ENCODE measurements around the gene DRC3. TPM values are rescaled to one million over a fixed set of nuclear protein-coding genes. Genes with fewer than 3 reads are reported as not detected.

DRC3 gene
- total RNA-seq, 1 experiment from 2014 or later, result 2.4 TPM

DNA sequence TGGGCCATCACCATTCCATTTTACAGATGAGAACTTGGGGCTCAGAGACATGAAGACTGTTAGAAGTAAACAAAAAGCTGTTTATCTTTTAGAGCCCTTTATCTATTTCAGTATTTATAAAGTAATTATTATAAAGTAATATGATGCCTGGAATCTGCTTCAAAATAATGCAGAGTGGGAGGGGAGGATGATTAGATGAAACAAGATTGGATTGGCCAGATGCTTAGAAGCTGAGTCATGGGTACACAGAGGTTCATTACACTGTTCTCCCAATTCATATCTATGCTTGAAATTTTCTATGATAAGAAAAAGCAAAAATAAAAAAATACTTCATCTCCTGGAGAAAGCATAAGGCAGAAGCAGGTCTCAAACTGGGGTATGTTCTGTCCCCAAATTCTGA is 29.8 kb upstream of the DRC3 start:
- no TSS peak for BruUV-seq (replicated peaks)
- intact Hi-C loops (cut with micrococcal nuclease), result no loop called here
- 0 out of 2 replicates have a peak, but pooled peaks have one; percentile 20 for TF ChIP-seq JUND (IDR thresholded peaks at IDR 0.05)
- TF ChIP-seq FOSL1 (IDR thresholded peaks at IDR 0.05; ENCODE audit: low read depth), result peak; percentile 34; the same call in 1 of the 2 replicates
- TF ChIP-seq ELF1 (IDR thresholded peaks at IDR 0.05; ENCODE audit: borderline replicate concordance, low read depth), result no peak
- Histone ChIP-seq H3K79me2 (ENCODE audit: insufficient read depth, low read length) (no peaks in the 10 kb centered on the region; the same call in 1 of the 2 replicates), H3K9me2 (ENCODE audit: insufficient read depth) (no peaks in the 10 kb centered on the region), H2AFZ (ENCODE audit: low read depth, low read length, poor library complexity, severe bottlenecking) (no peak overlapping the region), H3K36me3 (ENCODE audit: control insufficient read depth in 1 of 2, insufficient read depth in 2 of 2, low read length in 2 of 2) (no peaks in the 10 kb centered on the region), H3K4me1 (ENCODE audit: control insufficient read depth in 1 of 2, insufficient read depth in 2 of 2, low read length in 2 of 2) (peaks cover 60 to 61% of the 10 kb centered on the region in 2 experiments), H3K27me3 (ENCODE audit: insufficient read depth, low read length) (no peaks in the 10 kb centered on the region), H3K9ac (ENCODE audit: low read length) (no peak overlapping the region), H3K9me3 (ENCODE audit: control insufficient read depth in 1 of 2, insufficient read depth in 1 of 2, low read depth in 1 of 2, low read length in 2 of 2) (no peaks in the 10 kb centered on the region), H3K4me2 (ENCODE audit: low read length) (peak overlapping the region; percentile 66), H3K27ac (ENCODE audit: low read depth, low read length) (peak overlapping the region; percentile 48), H4K20me1 (ENCODE audit: insufficient read depth) (no peaks in the 10 kb centered on the region), H3K4me3 (replicated peaks in 1 of 2; ENCODE audit: low read depth in 1 of 2, low read length in 2 of 2) (no peak overlapping the region)
- RAD21 ChIA-PET (ENCODE audit: low non-redundant PET in 1 of 2, low total read pairs in 2 of 2, uncharacterized antibody in 2 of 2, unreplicated experiment in 2 of 2), result no interaction called here
- DNase-seq (ENCODE audit: low read depth, low spot score) (no peak), ATAC-seq (peak; percentile 75)
- POLR2A ChIA-PET, result no interaction called here
- CTCF ChIA-PET, result interaction anchor here (1.1 kb wide), 1 partner anchor 24 kb away, joined by 3 read pairs; no protein-coding TSS in a partner anchor

DNA sequence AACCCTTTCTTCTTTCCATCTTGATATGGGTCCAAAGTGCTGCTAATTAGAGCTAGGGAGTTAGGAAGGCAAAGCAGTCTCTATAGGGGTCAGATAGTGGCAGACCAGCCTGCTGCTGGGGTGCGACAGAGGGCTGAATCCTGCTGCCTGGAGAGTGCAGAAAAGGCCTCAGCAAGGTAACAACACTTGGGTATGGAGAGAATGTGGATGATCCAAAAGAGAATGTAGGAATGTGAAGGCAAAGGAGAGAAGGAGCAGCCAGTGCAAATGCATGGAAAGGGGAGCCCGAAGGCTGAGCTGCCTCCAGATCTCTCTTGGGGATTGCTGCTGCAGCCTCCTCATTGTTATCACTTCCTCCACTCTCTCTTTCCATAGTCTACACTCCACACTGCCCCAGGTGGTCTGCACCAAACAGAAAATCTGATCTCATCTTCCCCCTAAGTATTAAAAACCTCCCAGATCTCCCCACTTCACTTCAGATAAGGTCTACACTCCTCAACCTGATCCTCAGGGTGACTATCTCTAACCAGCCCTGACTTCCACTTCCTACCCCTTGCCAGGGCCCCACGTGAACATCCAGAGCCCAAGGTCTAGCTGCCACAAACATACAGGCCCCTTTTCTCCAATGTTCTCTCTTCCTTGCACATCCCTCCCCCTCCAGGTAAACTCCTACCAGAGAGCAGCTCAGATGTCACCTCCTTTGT is 29.2 kb upstream of the DRC3 start:
- Histone ChIP-seq H2AFZ (ENCODE audit: low read depth, low read length, poor library complexity, severe bottlenecking) (no peak overlapping the region), H3K9me3 (ENCODE audit: control insufficient read depth in 1 of 2, insufficient read depth in 1 of 2, low read depth in 1 of 2, low read length in 2 of 2) (no peaks in the 10 kb centered on the region), H4K20me1 (ENCODE audit: insufficient read depth) (no peaks in the 10 kb centered on the region), H3K9me2 (ENCODE audit: insufficient read depth) (no peaks in the 10 kb centered on the region), H3K79me2 (ENCODE audit: insufficient read depth, low read length) (no peaks in the 10 kb centered on the region), H3K4me2 (ENCODE audit: low read length) (peak overlapping the region; percentile 66), H3K4me1 (ENCODE audit: control insufficient read depth in 1 of 2, insufficient read depth in 2 of 2, low read length in 2 of 2) (peaks cover 59 to 60% of the 10 kb centered on the region in 2 experiments), H3K36me3 (ENCODE audit: control insufficient read depth in 1 of 2, insufficient read depth in 2 of 2, low read length in 2 of 2) (no peaks in the 10 kb centered on the region), H3K27ac (ENCODE audit: low read depth, low read length) (peak overlapping the region; percentile 48), H3K27me3 (ENCODE audit: insufficient read depth, low read length) (no peaks in the 10 kb centered on the region), H3K9ac (ENCODE audit: low read length) (no peak overlapping the region), H3K4me3 (replicated peaks in 1 of 2; ENCODE audit: low read depth in 1 of 2, low read length in 2 of 2) (no peak overlapping the region)
- BruUV-seq (replicated peaks), result no TSS peak
- peak; percentile 33 for ATAC-seq
- ChIA-PET CTCF (interaction anchor here (1.1 kb wide), 1 partner anchor 24 kb away, joined by 3 read pairs; no protein-coding TSS in a partner anchor), RAD21 (ENCODE audit: low non-redundant PET in 1 of 2, low total read pairs in 2 of 2, uncharacterized antibody in 2 of 2, unreplicated experiment in 2 of 2) (no interaction called here), POLR2A (no interaction called here)
- no peak for DNase-seq (ENCODE audit: low read depth, low spot score)
- intact Hi-C loops (cut with micrococcal nuclease), result no loop called here
- no peak for TF ChIP-seq EGR1 (IDR thresholded peaks at IDR 0.05; ENCODE audit: low read depth)
- no peak for TF ChIP-seq ZNF274 (IDR thresholded peaks at IDR 0.05; ENCODE audit: low read depth, low read length)
- TF ChIP-seq ELF1 (IDR thresholded peaks at IDR 0.05; ENCODE audit: borderline replicate concordance, low read depth), result no peak
- no peak for TF ChIP-seq FOSL1 (IDR thresholded peaks at IDR 0.05; ENCODE audit: low read depth)
- no peak for TF ChIP-seq POLR2AphosphoS5 (IDR thresholded peaks at IDR 0.05; ENCODE audit: low read depth, low read length)
- TF ChIP-seq, protein P1, sequence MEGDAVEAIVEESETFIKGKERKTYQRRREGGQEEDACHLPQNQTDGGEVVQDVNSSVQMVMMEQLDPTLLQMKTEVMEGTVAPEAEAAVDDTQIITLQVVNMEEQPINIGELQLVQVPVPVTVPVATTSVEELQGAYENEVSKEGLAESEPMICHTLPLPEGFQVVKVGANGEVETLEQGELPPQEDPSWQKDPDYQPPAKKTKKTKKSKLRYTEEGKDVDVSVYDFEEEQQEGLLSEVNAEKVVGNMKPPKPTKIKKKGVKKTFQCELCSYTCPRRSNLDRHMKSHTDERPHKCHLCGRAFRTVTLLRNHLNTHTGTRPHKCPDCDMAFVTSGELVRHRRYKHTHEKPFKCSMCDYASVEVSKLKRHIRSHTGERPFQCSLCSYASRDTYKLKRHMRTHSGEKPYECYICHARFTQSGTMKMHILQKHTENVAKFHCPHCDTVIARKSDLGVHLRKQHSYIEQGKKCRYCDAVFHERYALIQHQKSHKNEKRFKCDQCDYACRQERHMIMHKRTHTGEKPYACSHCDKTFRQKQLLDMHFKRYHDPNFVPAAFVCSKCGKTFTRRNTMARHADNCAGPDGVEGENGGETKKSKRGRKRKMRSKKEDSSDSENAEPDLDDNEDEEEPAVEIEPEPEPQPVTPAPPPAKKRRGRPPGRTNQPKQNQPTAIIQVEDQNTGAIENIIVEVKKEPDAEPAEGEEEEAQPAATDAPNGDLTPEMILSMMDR (IDR thresholded peaks at IDR 0.05 in 2 of 3, conservative IDR thresholded peaks at IDR 0.05 in 1 of 3; ENCODE audit: borderline replicate concordance in 1 of 3, insufficient read depth in 1 of 3, low read depth in 2 of 3, low read length in 2 of 3), result no peak
- TF ChIP-seq SRF (IDR thresholded peaks at IDR 0.05; ENCODE audit: low read depth), result no peak
- TF ChIP-seq CEBPB (IDR thresholded peaks at IDR 0.05; ENCODE audit: low read depth), result no peak
- no peak for TF ChIP-seq JUND (IDR thresholded peaks at IDR 0.05)
- TF ChIP-seq POLR2A (IDR thresholded peaks at IDR 0.05; ENCODE audit: borderline replicate concordance, extremely low read depth, insufficient read depth, insufficient read length), result no peak
- TF ChIP-seq ZFX (IDR thresholded peaks at IDR 0.05), result no peak
- TF ChIP-seq EZH2 (IDR thresholded peaks at IDR 0.05), result no peak
- TF ChIP-seq, protein P2, sequence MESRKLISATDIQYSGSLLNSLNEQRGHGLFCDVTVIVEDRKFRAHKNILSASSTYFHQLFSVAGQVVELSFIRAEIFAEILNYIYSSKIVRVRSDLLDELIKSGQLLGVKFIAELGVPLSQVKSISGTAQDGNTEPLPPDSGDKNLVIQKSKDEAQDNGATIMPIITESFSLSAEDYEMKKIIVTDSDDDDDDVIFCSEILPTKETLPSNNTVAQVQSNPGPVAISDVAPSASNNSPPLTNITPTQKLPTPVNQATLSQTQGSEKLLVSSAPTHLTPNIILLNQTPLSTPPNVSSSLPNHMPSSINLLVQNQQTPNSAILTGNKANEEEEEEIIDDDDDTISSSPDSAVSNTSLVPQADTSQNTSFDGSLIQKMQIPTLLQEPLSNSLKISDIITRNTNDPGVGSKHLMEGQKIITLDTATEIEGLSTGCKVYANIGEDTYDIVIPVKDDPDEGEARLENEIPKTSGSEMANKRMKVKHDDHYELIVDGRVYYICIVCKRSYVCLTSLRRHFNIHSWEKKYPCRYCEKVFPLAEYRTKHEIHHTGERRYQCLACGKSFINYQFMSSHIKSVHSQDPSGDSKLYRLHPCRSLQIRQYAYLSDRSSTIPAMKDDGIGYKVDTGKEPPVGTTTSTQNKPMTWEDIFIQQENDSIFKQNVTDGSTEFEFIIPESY (IDR thresholded peaks at IDR 0.05; ENCODE audit: extremely low read depth, insufficient replicate concordance, low read length), result no peak
- TF ChIP-seq, protein P3, sequence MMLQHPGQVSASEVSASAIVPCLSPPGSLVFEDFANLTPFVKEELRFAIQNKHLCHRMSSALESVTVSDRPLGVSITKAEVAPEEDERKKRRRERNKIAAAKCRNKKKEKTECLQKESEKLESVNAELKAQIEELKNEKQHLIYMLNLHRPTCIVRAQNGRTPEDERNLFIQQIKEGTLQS (IDR thresholded peaks at IDR 0.05), result no peak

All from HCT116 (cell line).